ENCODE data around the gene DNAAF5. TPM values are rescaled to one million over a fixed set of nuclear protein-coding genes. Genes with fewer than 3 reads are reported as not detected.

The DNAAF5 gene
- total and polyA plus RNA-seq, 8 donors, result 6.7 to 210 (median 22.4) TPM

GRCh38 chr7:713139-713457 lies 13.4 kb upstream of the DNAAF5 start:
- WGBS, 5 donors, result 86 to 98% (median 87%) methylated on average over 5 to 9 of the region's 9 CpGs
- no peak for DNase-seq
- peaks cover 8 to 18% (median 13%) of the 10 kb centered on the region in 4 donors for H3K4me1 ChIP-seq
- H3K36me3 ChIP-seq, result no peaks in the 10 kb centered on the region
- H3K27ac ChIP-seq, result no peak overlapping the region
- H3K27me3 ChIP-seq, result peaks cover 0 to 19% (median 7%) of the 10 kb centered on the region in 3 donors
- no peak overlapping the region for H3K4me3 ChIP-seq
- intact Hi-C loops (cut with DNase I; ENCODE audit: low total_unique reads), result no loop called here
- TF ChIP-seq EP300 (IDR thresholded peaks at IDR 0.05) (no peak), CTCF (IDR thresholded peaks at IDR 0.05) (no peak), POLR2AphosphoS5 (IDR thresholded peaks at IDR 0.05) (no peak), POLR2A (IDR thresholded peaks at IDR 0.05) (no peak)
- H3K9me3 ChIP-seq, result no peaks in the 10 kb centered on the region

GRCh38 chr7:713488-714230 lies 12.8 kb upstream of the DNAAF5 start:
- Histone ChIP-seq H3K27ac (no peak overlapping the region), H3K4me3 (no peak overlapping the region), H3K27me3 (peaks cover 0 to 19% (median 7%) of the 10 kb centered on the region in 3 donors), H3K4me1 (peaks cover 8 to 18% (median 13%) of the 10 kb centered on the region in 4 donors), H3K9me3 (no peaks in the 10 kb centered on the region), H3K36me3 (no peaks in the 10 kb centered on the region)
- TF ChIP-seq POLR2A (IDR thresholded peaks at IDR 0.05) (no peak), CTCF (IDR thresholded peaks at IDR 0.05) (no peak), EP300 (IDR thresholded peaks at IDR 0.05) (no peak), POLR2AphosphoS5 (IDR thresholded peaks at IDR 0.05) (no peak)
- intact Hi-C loops (cut with DNase I; ENCODE audit: low total_unique reads), result no loop called here
- WGBS, 5 donors, result 80 to 91% (median 88%) methylated on average over 12 to 16 of the region's 16 CpGs
- no peak for DNase-seq

- no peaks in the 10 kb centered on the region for H3K9me3 ChIP-seq
- no peaks in the 10 kb centered on the region for H3K36me3 ChIP-seq
- TF ChIP-seq CTCF (IDR thresholded peaks at IDR 0.05) (no peak), POLR2AphosphoS5 (IDR thresholded peaks at IDR 0.05) (no peak), POLR2A (IDR thresholded peaks at IDR 0.05) (no peak), EP300 (IDR thresholded peaks at IDR 0.05) (no peak)
- peaks cover 8 to 18% (median 13%) of the 10 kb centered on the region in 4 donors for H3K4me1 ChIP-seq
- intact Hi-C loops (cut with DNase I; ENCODE audit: low total_unique reads), result no loop called here
- H3K27ac ChIP-seq, result no peak overlapping the region
- no peak overlapping the region for H3K4me3 ChIP-seq
- WGBS, 5 donors, result 90 to 91% (median 91%) methylated on average over 10 to 13 of the region's 13 CpGs
- DNase-seq, result no peak
- peaks cover 0 to 19% (median 7%) of the 10 kb centered on the region in 3 donors for H3K27me3 ChIP-seq
These were observed 12.2 kb upstream of the DNAAF5 start for GRCh38 chr7:714251-714671.

- no peak for DNase-seq
- WGBS, 5 donors, result 57 to 83% (median 72%) methylated on average over 10 of the region's 10 CpGs
- Histone ChIP-seq H3K9me3 (no peaks in the 10 kb centered on the region), H3K4me3 (no peak overlapping the region), H3K4me1 (peaks cover 8 to 15% (median 11%) of the 10 kb centered on the region in 4 donors), H3K27me3 (peaks cover 0 to 19% (median 7%) of the 10 kb centered on the region in 3 donors), H3K36me3 (no peaks in the 10 kb centered on the region), H3K27ac (no peak overlapping the region)
- intact Hi-C loops (cut with DNase I; ENCODE audit: low total_unique reads), result no loop called here
- TF ChIP-seq POLR2A (IDR thresholded peaks at IDR 0.05), result no peak
- TF ChIP-seq CTCF (IDR thresholded peaks at IDR 0.05), result no peak
- no peak for TF ChIP-seq POLR2AphosphoS5 (IDR thresholded peaks at IDR 0.05)
- no peak for TF ChIP-seq EP300 (IDR thresholded peaks at IDR 0.05)
These were observed 10.3 kb upstream of the DNAAF5 start for GRCh38 chr7:716222-716621.
